Common myeloid progenitor, CD34-positive (primary cell): ENCODE measurements around the gene MSL1.

Source experiments
- CTCF ChIA-PET: fragments of 350-600 bp; sonication (Branson Sonifier 250); formaldehyde crosslinking; loops from one replicate; lab custom pipeline; 2021; ENCODE audit warnings: antibody characterized with exemption; lab: Charles Lee
- POLR2A ChIA-PET: fragments of 350-600 bp; sonication (Branson Sonifier 250); formaldehyde crosslinking; loops from one replicate; lab custom pipeline; 2021; ENCODE audit warnings: antibody characterized with exemption; lab: Charles Lee
- DNase-seq, 3 donors: peaks; one replicate each; pipeline versions ENCODE4 v3.0.0 to v3.0.0-alpha.2; 2013
- H3K27ac ChIP-seq, 2 experiments: 1 replicate in 1 of 2; 2 replicates in 1 of 2; pipeline ENCODE4 v1.7.0; 2013; ENCODE audit warnings: inconsistent platforms in 2 of 2, low read length in 2 of 2, mild to moderate bottlenecking in 2 of 2, low read depth in 1 of 2, moderate library complexity in 1 of 2; ENCODE audit not compliant: severe bottlenecking in 2 of 2, insufficient read depth in 1 of 2, poor library complexity in 1 of 2
- H3K27me3 ChIP-seq, 5 experiments: replicated peaks in 2 of 5; 1 replicate in 3 of 5; 2 replicates in 2 of 5; pipeline versions ENCODE4 v1.6.1 to v1.7.0; 2013; ENCODE audit warnings: low read length in 4 of 5, mild to moderate bottlenecking in 2 of 5, moderate library complexity in 2 of 5, inconsistent platforms in 1 of 5; ENCODE audit not compliant: insufficient read depth in 5 of 5, control insufficient read depth in 4 of 5
- H3K36me3 ChIP-seq, 4 experiments: 1 replicate in 2 of 4; 2 replicates in 2 of 4; pipeline versions ENCODE4 v1.6.1 to v1.7.0; 2013; ENCODE audit warnings: low read length in 3 of 4, control low read depth in 1 of 4, mild to moderate bottlenecking in 1 of 4; ENCODE audit not compliant: control insufficient read depth in 4 of 4, insufficient read depth in 4 of 4
- H3K4me1 ChIP-seq, 4 experiments: 1 replicate in 3 of 4; 2 replicates in 1 of 4; pipeline versions ENCODE4 v1.6.1 to v1.7.1; 2013; ENCODE audit warnings: low read length in 3 of 4, mild to moderate bottlenecking in 3 of 4, control low read depth in 1 of 4, inconsistent platforms in 1 of 4, moderate library complexity in 1 of 4; ENCODE audit not compliant: control insufficient read depth in 4 of 4, insufficient read depth in 4 of 4; ENCODE audit errors: control extremely low read depth in 1 of 4
- H3K4me3 ChIP-seq, 7 experiments: 1 replicate in 4 of 7; 2 replicates in 3 of 7; pipeline versions ENCODE4 v1.5.1 to v1.7.0; 2013; ENCODE audit warnings: mild to moderate bottlenecking in 7 of 7, low read length in 6 of 7, moderate library complexity in 6 of 7, inconsistent platforms in 2 of 7, low read depth in 2 of 7, control low read depth in 1 of 7; ENCODE audit not compliant: insufficient read depth in 4 of 7, control insufficient read depth in 1 of 7; ENCODE audit errors: extremely low read depth in 1 of 7
- H3K9me3 ChIP-seq, 5 experiments: 1 replicate in 4 of 5; 2 replicates in 1 of 5; pipeline versions ENCODE4 v1.6.1 to v1.7.1; 2013; ENCODE audit warnings: low read length in 4 of 5, mild to moderate bottlenecking in 2 of 5, inconsistent platforms in 1 of 5, low read depth in 1 of 5, moderate library complexity in 1 of 5; ENCODE audit not compliant: control insufficient read depth in 4 of 5, insufficient read depth in 2 of 5; ENCODE audit errors: control extremely low read depth in 1 of 5
- WGBS: methylation state at CpG from one replicate; pipeline ENCODE4 v1.1.5; 2013; ENCODE audit not compliant: insufficient coverage; 5-methylcytosine and 5-hydroxymethylcytosine counted together

Gene MSL1

GRCh38 chr17:40111221-40112128 lies 10.3 kb upstream of the MSL1 start:
- WGBS = 2% methylated on average over 9 of the region's 12 CpGs
- Histone ChIP-seq H3K4me3 (peak overlapping the region in 5 of 7 experiments; percentile 32 to 69 (median 53)), H3K36me3 (no peaks in the 10 kb centered on the region), H3K4me1 (peaks cover 19 to 72% (median 65%) of the 10 kb centered on the region in 4 experiments), H3K27ac (peak overlapping the region in 1 of 2 experiments; percentile 37), H3K27me3 (no peaks in the 10 kb centered on the region), H3K9me3 (no peaks in the 10 kb centered on the region)
- POLR2A ChIA-PET = interaction anchor here (1.0 to 1.2 kb wide), 2 partner anchors 11 to 12 kb away, joined by 3 to 7 read pairs; partner anchors contain the start of gene MSL1
- CTCF ChIA-PET = interaction anchor here (0.8 to 6.7 kb wide), 27 partner anchors 9 to 166 kb away, joined by 3 to 91 read pairs (median 12); partner anchors contain the start of genes CASC3, MSL1, NR1D1 and THRA
- peak; percentile 72 to 80 (median 79) for DNase-seq

DNA sequence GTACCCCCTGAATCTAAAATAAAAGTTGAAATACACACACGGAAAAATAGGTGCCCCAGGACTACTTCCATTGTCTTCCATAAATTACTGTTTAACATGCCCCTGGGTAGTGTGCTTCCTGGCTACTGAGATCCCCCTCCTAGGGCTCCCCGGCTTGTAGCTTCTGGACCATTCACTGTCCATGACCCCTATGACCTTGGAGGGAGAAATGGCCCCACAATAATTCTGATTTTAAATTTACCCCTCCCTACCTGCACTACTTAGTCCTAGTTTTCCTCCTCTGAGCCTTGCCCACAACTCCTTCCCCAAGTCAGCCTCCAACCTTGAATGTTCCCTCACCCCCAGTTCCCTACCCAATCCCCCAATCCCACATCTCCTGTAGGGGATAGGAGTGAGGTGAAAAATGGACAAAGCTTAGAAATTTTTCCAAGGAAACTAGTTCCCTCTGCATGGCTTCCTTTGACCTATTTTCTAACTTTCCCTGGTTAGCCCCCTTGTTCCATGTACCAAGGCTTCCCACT lies 9.5 kb upstream of the MSL1 start:
- WGBS = 19% methylated on average over 2 of the region's 2 CpGs
- Histone ChIP-seq H3K4me3 (peak overlapping the region in 3 of 7 experiments; percentile 32 to 69 (median 56)), H3K9me3 (no peaks in the 10 kb centered on the region), H3K27me3 (no peaks in the 10 kb centered on the region), H3K27ac (peak overlapping the region in 1 of 2 experiments; percentile 7), H3K36me3 (no peaks in the 10 kb centered on the region), H3K4me1 (peaks cover 17 to 64% (median 58%) of the 10 kb centered on the region in 4 experiments)
- CTCF ChIA-PET = interaction anchor here (0.8 to 6.7 kb wide), 41 partner anchors 8 to 178 kb away, joined by 3 to 91 read pairs (median 6); partner anchors contain the start of genes CASC3, MSL1, NR1D1 and THRA
- no peak for DNase-seq
- POLR2A ChIA-PET = interaction anchor here (1.2 to 1.5 kb wide), 2 partner anchors 13 to 28 kb away, joined by 5 to 7 read pairs; partner anchors contain the start of gene CASC3

GRCh38 chr17:40112718-40113109 lies 9.1 kb upstream of the MSL1 start:
- CTCF ChIA-PET = interaction anchor here (0.5 to 6.7 kb wide), 44 partner anchors 8 to 400 kb away, joined by 3 to 91 read pairs (median 6); partner anchors contain the start of genes CASC3, MSL1, NR1D1 and THRA
- H3K4me1 ChIP-seq = peaks cover 12 to 63% (median 55%) of the 10 kb centered on the region in 4 experiments
- H3K36me3 ChIP-seq = no peaks in the 10 kb centered on the region
- peak overlapping the region in 1 of 2 experiments; percentile 7 for H3K27ac ChIP-seq
- WGBS = no CpG with 5 or more reads among the region's 4 CpGs
- no peaks in the 10 kb centered on the region for H3K27me3 ChIP-seq
- no peaks in the 10 kb centered on the region for H3K9me3 ChIP-seq
- H3K4me3 ChIP-seq = no peak overlapping the region
- POLR2A ChIA-PET = interaction anchor here (0.9 to 1.5 kb wide), 5 partner anchors 9 to 56 kb away, joined by 4 to 5 read pairs (median 5); partner anchors contain the start of genes CASC3 and MSL1
- no peak for DNase-seq

GRCh38 chr17:40113110-40113906 lies 8.5 kb upstream of the MSL1 start:
- ChIA-PET POLR2A (interaction anchor here (0.9 to 1.5 kb wide), 6 partner anchors 9 to 55 kb away, joined by 4 to 5 read pairs (median 4); partner anchors contain the start of genes CASC3 and MSL1), CTCF (interaction anchor here (0.5 to 6.7 kb wide), 45 partner anchors 7 to 399 kb away, joined by 3 to 91 read pairs (median 6); partner anchors contain the start of genes CASC3, MSL1, NR1D1 and THRA)
- H3K27ac ChIP-seq = peak overlapping the region in 1 of 2 experiments; percentile 64
- WGBS = under 1% methylated on average over 15 of the region's 17 CpGs
- no peaks in the 10 kb centered on the region for H3K9me3 ChIP-seq
- DNase-seq = peak; percentile 93 to 97 (median 97)
- no peaks in the 10 kb centered on the region for H3K36me3 ChIP-seq
- peaks cover 13 to 63% (median 55%) of the 10 kb centered on the region in 4 experiments for H3K4me1 ChIP-seq
- H3K27me3 ChIP-seq = no peaks in the 10 kb centered on the region
- peak overlapping the region in 6 of 7 experiments; percentile 54 to 82 (median 64) for H3K4me3 ChIP-seq

DNA sequence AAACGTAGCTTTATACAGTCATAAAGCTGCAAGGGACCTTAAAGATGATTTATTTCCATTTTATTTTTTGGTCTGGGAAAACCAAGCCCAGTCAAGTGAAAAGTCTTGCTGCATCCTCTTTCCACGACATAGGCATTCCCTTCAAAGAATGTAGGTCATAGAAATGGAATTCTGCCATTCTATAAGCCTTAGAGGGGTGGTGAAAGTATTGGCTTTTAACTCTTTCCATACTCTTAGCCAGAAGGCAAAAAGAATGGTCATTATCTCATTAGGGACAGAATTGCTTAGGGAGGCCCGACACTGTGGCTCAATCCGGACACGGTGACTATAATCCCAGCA lies 7.9 kb upstream of the MSL1 start:
- POLR2A ChIA-PET = interaction anchor here (1.5 kb wide), 1 partner anchor 20 kb away, joined by 4 read pairs; no protein-coding TSS in a partner anchor
- CTCF ChIA-PET = interaction anchor here (1.2 to 6.7 kb wide), 26 partner anchors 11 to 176 kb away, joined by 3 to 91 read pairs (median 12); partner anchors contain the start of genes CASC3, MSL1 and NR1D1
- H3K4me3 ChIP-seq = peak overlapping the region in 4 of 7 experiments; percentile 54 to 82 (median 68)
- H3K36me3 ChIP-seq = no peaks in the 10 kb centered on the region
- H3K27ac ChIP-seq = peak overlapping the region in 1 of 2 experiments; percentile 64
- no peaks in the 10 kb centered on the region for H3K9me3 ChIP-seq
- peaks cover 13 to 61% (median 53%) of the 10 kb centered on the region in 4 experiments for H3K4me1 ChIP-seq
- DNase-seq = no peak
- H3K27me3 ChIP-seq = no peaks in the 10 kb centered on the region
- 88% methylated on average over 4 of the region's 5 CpGs for WGBS

DNA sequence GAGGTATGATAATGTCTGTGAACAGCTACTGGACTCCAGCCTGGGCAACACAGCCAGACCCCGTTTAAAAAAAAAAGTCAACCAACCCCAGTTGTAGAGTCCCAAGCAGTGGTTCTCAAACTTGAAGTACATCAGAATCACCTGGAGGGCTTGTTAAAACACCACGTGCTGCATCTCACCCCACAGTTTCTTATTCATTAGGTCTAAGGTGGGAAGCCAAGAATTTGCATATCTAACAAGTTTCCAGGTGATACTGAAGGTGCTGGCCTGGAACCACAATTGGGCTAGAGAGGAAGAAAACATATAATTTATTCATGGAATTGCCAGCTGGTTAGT lies 6.7 kb upstream of the MSL1 start:
- Histone ChIP-seq H3K9me3 (no peaks in the 10 kb centered on the region), H3K4me1 (peaks cover 13 to 55% (median 51%) of the 10 kb centered on the region in 4 experiments), H3K27ac (no peak overlapping the region), H3K27me3 (no peaks in the 10 kb centered on the region), H3K36me3 (peaks cover 0 to 1% (median 0%) of the 10 kb centered on the region in 4 experiments), H3K4me3 (no peak overlapping the region)
- no peak for DNase-seq
- ChIA-PET CTCF (interaction anchor here (0.6 to 6.7 kb wide), 6 partner anchors 10 to 175 kb away, joined by 3 to 91 read pairs (median 11); partner anchors contain the start of gene MSL1), POLR2A (no interaction called here)
- WGBS = 100% methylated on average over 1 of the region's 2 CpGs
